Spleen (tissue), 11 donors: ENCODE results near the gene SRCIN1. TPM values are rescaled to one million over a fixed set of nuclear protein-coding genes. Genes with fewer than 3 reads are reported as not detected.

Experiments used
- DNase-seq: peaks from one replicate; pipeline ENCODE4 v3.0.0-alpha.2; 2020
- H3K27ac ChIP-seq, 8 donors: fragments of 200-600 bp; sonication (generic) in 7 of 8; 1 replicate in 4 of 8; 2 replicates in 4 of 8; pipeline versions ENCODE4 v1.5.0 to v1.8.0; 2016 to 2021; ENCODE audit warnings: inconsistent platforms in 4 of 8, mild to moderate bottlenecking in 4 of 8, moderate library complexity in 1 of 8
- H3K27me3 ChIP-seq, 7 donors: fragments of 200-600 bp; sonication (generic) in 6 of 7; replicated peaks in 1 of 7; 1 replicate in 4 of 7; 2 replicates in 3 of 7; pipeline versions ENCODE4 v1.5.0 to v1.8.0; 2016 to 2021; ENCODE audit warnings: inconsistent platforms in 3 of 7, mild to moderate bottlenecking in 1 of 7
- H3K36me3 ChIP-seq, 6 donors: fragments of 200-600 bp; sonication (generic) in 5 of 6; 1 replicate in 4 of 6; 2 replicates in 2 of 6; pipeline versions ENCODE4 v1.5.0 to v1.8.0; 2016 to 2021; ENCODE audit warnings: inconsistent platforms in 2 of 6
- H3K4me1 ChIP-seq, 6 donors: fragments of 200-600 bp; sonication (generic) in 5 of 6; 1 replicate in 3 of 6; 2 replicates in 3 of 6; pipeline versions ENCODE4 v1.5.0 to v1.8.0; 2016 to 2021; ENCODE audit warnings: inconsistent platforms in 3 of 6
- H3K4me3 ChIP-seq, 8 donors: fragments of 200-600 bp; sonication (generic) in 7 of 8; 1 replicate in 4 of 8; 2 replicates in 4 of 8; pipeline versions ENCODE4 v1.5.0 to v1.8.0; 2016 to 2021; ENCODE audit warnings: inconsistent platforms in 4 of 8, mild to moderate bottlenecking in 4 of 8, moderate library complexity in 2 of 8
- H3K9me3 ChIP-seq, 8 donors: fragments of 200-600 bp; sonication (generic) in 7 of 8; 1 replicate in 4 of 8; 2 replicates in 4 of 8; pipeline versions ENCODE4 v1.5.0 to v1.8.0; 2016 to 2021; ENCODE audit warnings: inconsistent platforms in 4 of 8
- CTCF ChIP-seq, 11 experiments: fragments of 200-600 bp in 7 of 11; fragments of 450-650 bp in 4 of 11; sonication (generic) in 4 of 11; IDR thresholded peaks in 8 of 11; conservative IDR thresholded peaks in 3 of 11; 1 replicate in 7 of 11; 2 replicates in 4 of 11; pipeline versions ENCODE4 v1.4.0 to v1.8.0; 2016 to 2021; ENCODE audit warnings: antibody characterized with exemption in 11 of 11, inconsistent platforms in 4 of 11, mild to moderate bottlenecking in 1 of 11
- POLR2A ChIP-seq, 3 donors: fragments of 450-650 bp; IDR thresholded peaks; one replicate each; pipeline ENCODE4 v1.5.1; 2017; ENCODE audit warnings: antibody characterized with exemption in 3 of 3, mild to moderate bottlenecking in 1 of 3
- POLR2AphosphoS5 ChIP-seq, 3 donors: sonication (generic); formaldehyde crosslinking; IDR thresholded peaks; one replicate each; pipeline ENCODE4 v1.5.1; 2017; ENCODE audit warnings: antibody characterized with exemption in 3 of 3
- WGBS, 5 donors: extraction: QIAGEN DNeasy Blood & Tissue Kit in 3 of 5; methylation state at CpG; one replicate each; pipeline versions ENCODE4 v1.1.5 to v1.1.7; 2013 to 2018; 5-methylcytosine and 5-hydroxymethylcytosine counted together
- intact Hi-C: fragments of 100-400 bp; cut with DNase I; formaldehyde crosslinking; loops from one replicate; pipeline ENCODE4 v1.15.0; 2023; ENCODE audit warnings: low total_unique reads
- polyA plus RNA-seq, 3 donors: library from polyadenylated mRNA; stranded (reverse); fragments of 200-250 nt; gene quantifications; one replicate each; pipeline ENCODE4 v1.2.1, GENCODE V29; 2013
- total RNA-seq, 7 donors: library from RNA; depleted of rRNA in 3 of 7; stranded (reverse); fragments of >200 nt in 3 of 7; fragmentation: NEBNext Ultra II Directional in 4 of 7; extraction: Animal tissue kit (Norgen Biotek cat#: 25700) in 4 of 7; gene quantifications; one replicate each; pipeline versions ENCODE4 v1.1.0 to v1.2.1, GENCODE V29; 2016 to 2021
- donor health status: healthy with polysubstance abuse.
- donor health status: DM: no; HTN: no; CAD: no; lungs with moderate emphysema.
- donor health status: DM: no; HTN: no; CAD: no.
- donor health status: Bipolar disorder and iron deficiency.
- donor health status: healthy.
- donor health status: DM: no; HTN: no; CAD: no.
- donor health status: DM: yes; HTN: yes; CAD: no.

Gene SRCIN1
- total and polyA plus RNA-seq, 10 donors, result 0.32 to 3.5 (median 1.5) TPM

GRCh38 chr17:38561416-38562214 lies 44.1 kb downstream of the SRCIN1 start:
- intact Hi-C loops, result loop anchor here (10.0 kb wide), 1 partner anchor 103 kb away; no protein-coding TSS in a partner anchor
- 6 to 21% (median 10%) methylated on average over 10 to 105 of the region's 105 CpGs for WGBS, 5 donors
- peaks cover 0 to 84% (median 72%) of the 10 kb centered on the region in 7 donors for H3K27me3 ChIP-seq
- no peak overlapping the region for H3K4me3 ChIP-seq
- H3K27ac ChIP-seq, result no peak overlapping the region
- H3K4me1 ChIP-seq, result peaks cover 23 to 75% (median 56%) of the 10 kb centered on the region in 6 donors
- H3K36me3 ChIP-seq, result no peaks in the 10 kb centered on the region
- TF ChIP-seq POLR2AphosphoS5 (IDR thresholded peaks at IDR 0.05) (no peak), CTCF (IDR thresholded peaks at IDR 0.05 in 8 of 11, conservative IDR thresholded peaks at IDR 0.05 in 3 of 11) (no peak), POLR2A (IDR thresholded peaks at IDR 0.05) (no peak)
- no peak for DNase-seq
- H3K9me3 ChIP-seq, result no peaks in the 10 kb centered on the region

- Histone ChIP-seq H3K4me3 (no peak overlapping the region), H3K9me3 (no peaks in the 10 kb centered on the region), H3K27me3 (peaks cover 0 to 75% (median 63%) of the 10 kb centered on the region in 7 donors), H3K36me3 (no peaks in the 10 kb centered on the region), H3K4me1 (peaks cover 23 to 79% (median 56%) of the 10 kb centered on the region in 6 donors), H3K27ac (no peak overlapping the region)
- WGBS, 5 donors, result 15 to 22% (median 17%) methylated on average over 15 of the region's 15 CpGs
- intact Hi-C loops, result loop anchor here (10.0 kb wide), 1 partner anchor 104 kb away; no protein-coding TSS in a partner anchor
- no peak for DNase-seq
- TF ChIP-seq POLR2A (IDR thresholded peaks at IDR 0.05), result no peak
- no peak for TF ChIP-seq CTCF (IDR thresholded peaks at IDR 0.05 in 8 of 11, conservative IDR thresholded peaks at IDR 0.05 in 3 of 11)
- no peak for TF ChIP-seq POLR2AphosphoS5 (IDR thresholded peaks at IDR 0.05)
Observed at GRCh38 chr17:38560503-38561318, 45.0 kb downstream of the SRCIN1 start.

- TF ChIP-seq POLR2AphosphoS5 (IDR thresholded peaks at IDR 0.05) (no peak), CTCF (IDR thresholded peaks at IDR 0.05 in 8 of 11, conservative IDR thresholded peaks at IDR 0.05 in 3 of 11) (no peak), POLR2A (IDR thresholded peaks at IDR 0.05) (no peak)
- intact Hi-C loops, result loop anchor here (10.0 kb wide), 1 partner anchor 105 kb away; no protein-coding TSS in a partner anchor
- Histone ChIP-seq H3K27me3 (peaks cover 0 to 66% (median 54%) of the 10 kb centered on the region in 7 donors), H3K4me3 (peak overlapping the region in 6 of 8 donors; percentile 53 to 83 (median 56)), H3K36me3 (no peaks in the 10 kb centered on the region), H3K9me3 (no peaks in the 10 kb centered on the region), H3K27ac (no peak overlapping the region), H3K4me1 (peaks cover 23 to 79% (median 56%) of the 10 kb centered on the region in 6 donors)
- no peak for DNase-seq
- 14 to 19% (median 16%) methylated on average over 4 to 6 of the region's 6 CpGs for WGBS, 5 donors
Observed at GRCh38 chr17:38559880-38560230, 45.9 kb downstream of the SRCIN1 start.
